ENCODE results near the gene MOV10.
"Not testable (repeated sequence)": the region's sequence is repeated elsewhere in the genome, so short reads cannot be mapped to it uniquely, and the experiment has no call there.

The MOV10 gene

DNA sequence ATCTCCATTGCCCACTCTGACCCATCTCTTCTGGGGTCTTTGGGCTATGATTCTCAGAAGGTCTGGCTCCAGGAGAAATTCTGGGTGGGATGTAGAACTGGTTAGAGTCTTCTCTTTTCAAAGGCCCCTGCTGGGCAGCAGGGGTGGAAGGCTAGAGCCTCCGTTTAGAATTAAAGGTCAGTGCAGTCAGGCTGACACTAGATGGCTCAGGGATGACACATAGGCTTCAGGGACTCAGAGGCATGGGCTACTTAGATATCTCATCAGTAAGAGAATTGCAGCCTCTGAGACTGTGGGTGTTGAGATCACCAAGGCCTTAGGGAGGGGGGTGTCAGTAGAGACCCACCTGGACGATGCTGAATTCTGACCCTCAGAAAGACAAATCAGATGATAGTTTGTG is 53.3 kb downstream of the MOV10 start:
- H3K4me3 ChIP-seq (ENCODE audit: low read depth, low read length) = no peak overlapping the region
- TF ChIP-seq, protein P1, sequence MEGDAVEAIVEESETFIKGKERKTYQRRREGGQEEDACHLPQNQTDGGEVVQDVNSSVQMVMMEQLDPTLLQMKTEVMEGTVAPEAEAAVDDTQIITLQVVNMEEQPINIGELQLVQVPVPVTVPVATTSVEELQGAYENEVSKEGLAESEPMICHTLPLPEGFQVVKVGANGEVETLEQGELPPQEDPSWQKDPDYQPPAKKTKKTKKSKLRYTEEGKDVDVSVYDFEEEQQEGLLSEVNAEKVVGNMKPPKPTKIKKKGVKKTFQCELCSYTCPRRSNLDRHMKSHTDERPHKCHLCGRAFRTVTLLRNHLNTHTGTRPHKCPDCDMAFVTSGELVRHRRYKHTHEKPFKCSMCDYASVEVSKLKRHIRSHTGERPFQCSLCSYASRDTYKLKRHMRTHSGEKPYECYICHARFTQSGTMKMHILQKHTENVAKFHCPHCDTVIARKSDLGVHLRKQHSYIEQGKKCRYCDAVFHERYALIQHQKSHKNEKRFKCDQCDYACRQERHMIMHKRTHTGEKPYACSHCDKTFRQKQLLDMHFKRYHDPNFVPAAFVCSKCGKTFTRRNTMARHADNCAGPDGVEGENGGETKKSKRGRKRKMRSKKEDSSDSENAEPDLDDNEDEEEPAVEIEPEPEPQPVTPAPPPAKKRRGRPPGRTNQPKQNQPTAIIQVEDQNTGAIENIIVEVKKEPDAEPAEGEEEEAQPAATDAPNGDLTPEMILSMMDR (IDR thresholded peaks at IDR 0.05; ENCODE audit: borderline replicate concordance, insufficient read depth, low read depth, low read length) = no peak

DNA sequence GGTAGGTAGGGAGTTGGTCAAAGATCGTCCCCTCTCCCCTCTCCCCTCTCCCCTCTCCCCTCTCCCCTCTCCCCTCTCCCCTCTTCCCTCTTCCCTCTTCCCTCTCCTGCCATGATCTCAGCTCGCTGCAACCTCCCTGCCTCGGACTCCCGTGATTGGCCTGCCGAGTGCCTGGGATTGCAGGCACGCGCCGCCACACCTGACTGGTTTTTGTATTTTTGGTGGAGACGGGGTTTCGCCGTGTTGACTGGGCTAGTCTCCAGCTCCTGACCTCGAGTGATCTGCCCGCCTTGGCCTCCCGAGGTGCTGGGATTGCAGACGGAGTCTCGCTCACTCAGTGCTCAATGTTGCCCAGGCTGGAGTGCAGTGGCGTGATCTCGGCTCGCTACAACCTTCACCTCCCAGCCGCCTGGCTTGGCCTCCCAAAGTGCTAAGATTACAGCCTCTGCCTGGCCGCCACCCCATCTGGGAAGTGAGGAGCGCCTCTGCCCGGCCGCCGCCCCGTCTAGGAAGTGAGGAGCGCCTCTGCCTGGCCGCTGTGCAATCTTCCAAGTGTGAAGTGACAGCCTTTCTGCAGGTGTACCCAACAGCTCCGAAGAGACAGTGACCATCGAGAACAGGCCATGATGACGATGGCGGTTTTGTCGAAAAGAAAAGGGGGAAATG is 54.0 kb downstream of the MOV10 start:
- not testable (repeated sequence) for H3K4me3 ChIP-seq (ENCODE audit: low read depth, low read length)

DNA sequence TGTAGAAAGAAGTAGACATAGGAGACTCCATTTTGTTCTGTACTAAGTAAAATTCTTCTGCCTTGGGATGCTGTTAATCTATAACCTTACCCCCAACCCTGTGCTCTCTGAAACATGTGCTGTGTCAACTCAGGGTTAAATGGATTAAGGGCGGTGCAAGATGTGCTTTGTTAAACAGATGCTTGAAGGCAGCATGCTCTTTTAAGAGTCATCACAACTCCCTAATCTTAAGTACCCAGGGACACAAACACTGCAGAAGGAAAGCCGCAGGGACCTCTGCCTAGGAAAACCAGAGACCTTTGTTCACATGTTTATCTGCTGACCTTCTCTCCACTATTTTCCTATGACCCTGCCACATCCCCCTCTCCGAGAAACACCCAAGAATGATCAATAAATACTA is 54.6 kb downstream of the MOV10 start:
- not testable (repeated sequence) for H3K4me3 ChIP-seq (ENCODE audit: low read depth, low read length)

DNA sequence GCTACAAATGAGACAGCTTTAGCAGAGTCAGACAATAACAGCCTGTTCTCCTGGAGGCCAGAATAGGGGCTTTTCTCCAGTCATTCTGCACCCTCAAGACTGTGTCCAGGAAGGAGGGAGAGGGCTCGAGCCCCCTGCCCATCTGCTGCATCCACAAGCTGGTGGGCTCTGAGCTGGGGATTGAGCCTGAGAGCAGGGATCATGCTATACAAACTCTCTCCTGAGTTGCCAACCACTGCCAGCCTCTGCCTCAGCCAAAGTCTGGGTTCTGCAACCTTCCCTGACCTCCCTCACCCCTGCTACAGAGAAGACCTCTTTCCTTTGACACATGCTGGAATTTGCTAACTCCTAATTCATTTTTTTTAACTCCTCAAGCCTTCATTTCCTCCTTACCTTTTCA is 55.5 kb downstream of the MOV10 start:
- H3K4me3 ChIP-seq (ENCODE audit: low read depth, low read length) = no peak overlapping the region
- TF ChIP-seq, protein P1 (IDR thresholded peaks at IDR 0.05; ENCODE audit: borderline replicate concordance, insufficient read depth, low read depth, low read length) = no peak

DNA sequence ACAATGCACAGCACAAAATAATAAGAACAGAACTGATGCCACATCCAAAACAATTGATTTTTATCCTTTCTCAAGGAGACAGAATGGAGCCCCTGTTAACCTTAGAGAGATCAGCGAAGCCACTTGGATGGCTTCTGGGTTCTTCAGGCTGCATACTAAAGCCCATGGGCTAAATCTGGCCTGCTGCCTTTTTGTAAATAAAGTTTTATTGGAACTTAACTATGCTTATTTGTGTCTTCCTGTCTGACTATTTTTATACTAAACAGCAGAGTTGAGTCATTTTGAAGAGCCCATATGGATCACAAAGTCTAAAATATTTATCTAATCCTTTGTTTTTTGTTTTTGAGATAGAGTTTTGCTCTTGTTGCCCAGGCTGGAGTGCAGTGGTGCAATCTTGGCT is 57.0 kb downstream of the MOV10 start:
- TF ChIP-seq, protein P1 (IDR thresholded peaks at IDR 0.05; ENCODE audit: borderline replicate concordance, insufficient read depth, low read depth, low read length) = no peak
- H3K4me3 ChIP-seq (ENCODE audit: low read depth, low read length) = no peak overlapping the region

DNA sequence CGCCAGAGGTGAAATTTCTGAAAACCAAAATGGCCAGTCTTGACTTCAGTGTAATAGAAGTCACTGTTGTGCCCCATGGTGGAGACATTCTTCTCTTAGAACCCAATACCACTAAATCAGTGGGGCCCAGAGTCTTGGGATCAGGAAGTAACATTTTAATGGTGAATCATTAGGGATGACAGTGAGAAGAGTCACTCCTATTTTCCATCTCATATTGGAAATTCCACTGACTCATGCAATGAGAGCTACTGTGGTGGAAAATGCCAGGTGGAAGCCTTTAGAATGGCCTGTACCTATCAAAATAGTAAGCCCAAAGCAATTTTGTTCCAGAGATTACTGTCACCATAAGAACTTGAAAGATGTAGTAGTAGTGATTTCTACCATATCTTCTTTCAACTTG is 61.3 kb downstream of the MOV10 start:
- H3K4me3 ChIP-seq (ENCODE audit: low read depth, low read length) = no peak overlapping the region
- TF ChIP-seq, protein P1 (IDR thresholded peaks at IDR 0.05; ENCODE audit: borderline replicate concordance, insufficient read depth, low read depth, low read length) = no peak

DNA sequence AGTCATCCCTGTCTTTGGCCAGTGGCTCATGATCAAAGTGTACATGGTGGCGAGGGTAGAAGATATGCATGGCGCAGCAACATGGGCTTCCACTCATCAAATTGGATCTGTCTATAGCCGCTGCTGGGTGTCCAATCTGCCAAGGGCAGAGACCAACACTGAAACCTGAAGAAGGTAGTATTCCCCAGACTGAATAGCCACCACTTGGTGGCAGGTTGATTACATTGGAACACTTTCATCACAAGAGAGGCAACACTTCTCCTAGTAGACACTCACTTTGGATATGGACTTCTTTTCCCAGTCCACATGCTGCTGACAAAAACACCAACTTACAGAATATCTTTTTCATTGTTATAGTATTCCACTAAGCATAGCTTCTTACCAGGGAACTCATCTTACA is 63.1 kb downstream of the MOV10 start:
- H3K4me3 ChIP-seq (ENCODE audit: low read depth, low read length) = no peak overlapping the region
- TF ChIP-seq, protein P1 (IDR thresholded peaks at IDR 0.05; ENCODE audit: borderline replicate concordance, insufficient read depth, low read depth, low read length) = no peak

DNA sequence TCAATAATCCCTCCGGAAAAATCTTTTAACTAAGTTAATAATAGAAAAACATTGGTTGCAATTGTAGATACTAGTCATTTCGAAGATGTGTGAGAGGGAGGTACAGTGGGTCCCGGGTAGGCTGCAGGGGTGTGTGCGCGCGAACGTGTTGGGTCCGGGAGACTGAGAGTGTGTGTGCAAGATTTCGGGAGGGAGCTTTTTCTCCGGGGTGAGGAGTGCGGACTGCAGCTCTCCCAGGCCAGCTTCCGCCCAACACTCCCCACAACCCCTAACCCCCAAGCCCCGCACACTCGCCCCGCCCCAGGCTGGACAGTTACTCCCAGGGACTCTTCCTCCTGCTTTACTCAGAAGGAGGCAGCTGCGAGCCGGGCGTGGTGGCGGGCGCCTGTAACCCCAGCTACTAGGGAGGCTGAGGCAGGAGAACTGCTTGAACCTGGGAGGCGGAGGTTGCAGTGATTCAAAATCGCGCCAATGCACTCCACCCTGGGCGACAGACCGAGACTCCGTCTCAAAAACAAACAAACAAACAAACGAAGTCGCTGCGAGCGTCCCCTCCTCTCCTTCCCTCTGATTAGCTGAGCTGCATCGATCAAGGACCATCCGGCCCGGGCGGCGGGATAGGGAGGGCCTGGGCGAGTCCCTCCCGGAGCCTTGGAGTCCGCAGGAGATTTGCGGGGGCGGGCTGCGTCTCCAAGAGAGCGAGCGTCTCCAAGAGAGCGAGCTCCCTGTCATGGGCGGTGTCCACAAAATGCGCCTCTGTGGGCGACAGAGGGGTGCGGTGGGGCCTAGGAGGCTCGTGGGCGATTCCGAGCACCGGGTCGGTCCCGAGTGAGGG is 68.9 kb downstream of the MOV10 start:
- no peak overlapping the region for H3K4me3 ChIP-seq (ENCODE audit: low read depth, low read length)
- TF ChIP-seq, protein P1 (IDR thresholded peaks at IDR 0.05; ENCODE audit: borderline replicate concordance, insufficient read depth, low read depth, low read length) = no peak

All from GM12875 (cell line).